ENCODE results near the gene SLC9A3.
A peak's percentile ranks its signal among the peaks of the same experiment; 100 is the strongest.

SLC9A3 gene

DNA sequence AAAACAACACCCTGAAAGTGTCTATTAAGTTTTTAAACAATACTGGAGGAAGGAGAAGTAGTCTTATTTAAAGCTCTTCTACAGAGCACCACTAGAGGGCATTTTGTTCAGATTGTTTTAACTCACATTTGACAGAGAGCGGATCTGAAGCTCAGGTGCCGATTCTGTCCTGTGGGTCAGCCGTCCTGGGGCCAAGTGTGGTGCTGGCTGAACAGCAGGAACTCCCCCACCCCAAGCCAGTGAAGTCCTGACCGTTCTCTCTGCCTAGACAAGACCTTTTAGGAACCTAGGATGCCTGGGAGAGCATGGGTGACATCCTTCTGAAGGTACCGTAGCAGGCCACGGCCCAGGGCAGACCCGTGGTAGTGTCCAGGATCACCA, 77.4 kb downstream of the SLC9A3 start:
- peak in 1 of 58 donors; percentile 33 for DNase-seq

DNA sequence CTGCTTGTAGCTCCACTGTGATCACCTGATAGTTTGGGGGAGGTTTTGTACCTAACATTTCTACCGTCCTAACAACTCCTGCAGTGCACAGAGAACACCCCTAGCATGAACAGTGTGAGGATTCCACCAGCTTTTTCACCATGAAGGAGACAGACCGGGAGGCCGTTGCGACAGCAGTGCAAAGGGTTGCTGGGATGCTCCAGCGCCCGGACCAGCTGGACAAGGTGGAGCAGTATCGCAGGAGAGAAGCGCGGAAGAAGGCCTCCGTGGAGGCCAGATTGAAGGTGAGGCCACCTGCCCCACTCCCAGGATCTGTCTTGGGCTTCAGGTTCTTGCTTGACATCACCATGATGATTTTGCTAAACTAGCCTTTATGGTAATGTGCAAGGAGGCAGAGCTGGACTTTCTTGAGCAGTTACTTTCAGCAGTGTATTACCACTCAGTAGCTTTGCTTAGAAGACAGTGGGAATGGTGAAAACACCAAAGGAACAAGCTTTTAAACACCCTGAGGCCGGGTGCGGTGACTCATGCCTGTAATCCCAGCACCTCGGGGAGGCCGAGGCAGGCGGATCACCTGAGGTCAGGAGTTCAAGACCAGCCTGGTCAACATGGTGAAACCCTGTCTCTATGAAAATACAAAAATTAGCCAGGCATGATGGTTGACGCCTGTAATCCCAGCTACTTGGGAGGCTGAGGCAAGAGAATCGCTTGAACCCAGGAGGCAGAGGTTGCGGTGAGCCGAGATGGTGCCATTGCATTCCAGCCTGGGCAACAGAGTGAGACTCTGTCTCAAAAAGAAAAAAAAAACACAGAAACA, 78.0 kb downstream of the SLC9A3 start:
- no peak for DNase-seq

DNA sequence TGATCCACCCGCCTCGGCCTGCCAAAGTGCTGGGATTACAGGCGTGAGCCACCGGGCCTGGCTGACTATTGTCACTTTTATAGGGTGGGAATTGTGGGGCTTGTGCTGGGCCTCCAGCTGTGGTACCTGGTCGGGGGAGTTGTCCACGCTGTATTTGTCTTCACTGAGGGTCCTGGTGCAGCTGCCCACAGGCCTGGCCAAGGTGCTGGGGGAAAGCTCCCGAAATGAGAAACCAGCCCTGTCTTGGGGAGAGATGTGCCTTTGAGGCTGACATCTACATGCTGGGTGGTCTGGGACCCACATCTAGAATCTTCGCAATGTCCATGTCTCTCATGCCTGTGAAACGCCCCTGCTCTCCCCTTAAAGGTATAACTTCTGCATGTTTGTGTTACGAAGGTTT, 78.7 kb downstream of the SLC9A3 start:
- DNase-seq = no peak

DNA sequence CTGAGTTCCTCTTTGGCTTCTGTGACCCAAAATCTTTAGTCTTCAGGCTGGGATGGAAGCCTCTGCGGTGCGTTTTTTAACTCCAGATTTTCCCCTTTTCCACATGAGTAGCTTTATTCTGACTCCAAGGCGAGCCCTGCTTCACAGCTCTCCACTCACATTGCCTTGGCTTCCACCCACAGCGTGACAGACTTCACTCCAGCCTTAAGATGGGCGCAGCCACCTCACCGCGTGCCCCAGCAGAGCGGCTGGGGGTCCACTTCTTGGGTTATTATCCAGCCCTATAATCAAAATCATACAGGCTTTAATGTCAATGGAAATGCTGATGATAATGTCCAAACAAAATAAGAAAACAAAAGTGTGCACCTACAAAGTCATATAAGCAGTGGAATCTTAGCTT, 80.0 kb downstream of the SLC9A3 start:
- no peak for DNase-seq

DNA sequence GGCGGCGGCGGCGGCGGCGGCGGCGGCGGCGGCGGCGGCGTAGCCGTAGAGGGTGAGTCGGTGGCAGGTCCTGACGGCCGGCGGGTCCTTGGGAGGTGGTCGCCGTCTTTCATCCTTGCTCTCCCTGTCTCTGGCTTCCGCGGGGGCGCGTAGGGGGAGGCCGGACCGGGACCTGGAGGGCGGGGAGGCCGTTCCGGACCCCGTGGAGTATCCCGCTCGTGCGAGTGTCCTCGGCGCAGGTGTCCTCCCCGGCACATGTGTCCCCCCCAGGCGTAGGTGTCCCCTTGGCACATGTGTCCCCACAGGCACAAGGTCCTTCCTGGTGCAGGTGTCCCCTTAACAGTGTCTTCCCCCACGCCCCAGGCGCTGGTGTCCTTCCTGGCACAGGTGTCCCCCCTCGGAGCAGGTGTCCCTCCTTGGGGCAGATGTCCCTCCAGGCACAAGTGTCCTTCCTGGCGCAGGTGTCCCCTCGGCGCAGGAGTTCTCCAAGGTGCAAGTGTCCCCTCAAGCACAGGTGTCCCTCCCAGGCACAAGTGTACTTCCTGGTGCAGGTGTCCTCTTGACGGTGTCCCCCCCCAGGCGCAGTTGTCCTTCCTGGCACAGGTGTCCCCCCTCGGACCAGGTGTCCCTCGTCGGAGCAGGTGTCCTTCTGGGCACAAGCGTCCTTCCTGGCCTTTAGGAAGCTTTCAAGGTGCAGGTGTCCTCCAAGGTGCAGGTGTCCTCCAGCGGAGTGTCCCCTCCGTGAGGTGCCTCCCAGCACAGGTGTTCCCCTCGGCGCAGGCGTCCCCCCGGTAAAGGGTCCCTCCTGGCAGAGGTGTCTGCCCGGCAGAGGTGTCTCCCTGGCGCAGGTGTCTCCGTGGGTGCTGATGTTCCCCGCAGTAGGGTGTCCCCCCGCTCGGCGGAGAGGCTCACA, 80.8 kb downstream of the SLC9A3 start:
- DNase-seq = peak in 2 of 58 donors; percentile 64 to 67

DNA sequence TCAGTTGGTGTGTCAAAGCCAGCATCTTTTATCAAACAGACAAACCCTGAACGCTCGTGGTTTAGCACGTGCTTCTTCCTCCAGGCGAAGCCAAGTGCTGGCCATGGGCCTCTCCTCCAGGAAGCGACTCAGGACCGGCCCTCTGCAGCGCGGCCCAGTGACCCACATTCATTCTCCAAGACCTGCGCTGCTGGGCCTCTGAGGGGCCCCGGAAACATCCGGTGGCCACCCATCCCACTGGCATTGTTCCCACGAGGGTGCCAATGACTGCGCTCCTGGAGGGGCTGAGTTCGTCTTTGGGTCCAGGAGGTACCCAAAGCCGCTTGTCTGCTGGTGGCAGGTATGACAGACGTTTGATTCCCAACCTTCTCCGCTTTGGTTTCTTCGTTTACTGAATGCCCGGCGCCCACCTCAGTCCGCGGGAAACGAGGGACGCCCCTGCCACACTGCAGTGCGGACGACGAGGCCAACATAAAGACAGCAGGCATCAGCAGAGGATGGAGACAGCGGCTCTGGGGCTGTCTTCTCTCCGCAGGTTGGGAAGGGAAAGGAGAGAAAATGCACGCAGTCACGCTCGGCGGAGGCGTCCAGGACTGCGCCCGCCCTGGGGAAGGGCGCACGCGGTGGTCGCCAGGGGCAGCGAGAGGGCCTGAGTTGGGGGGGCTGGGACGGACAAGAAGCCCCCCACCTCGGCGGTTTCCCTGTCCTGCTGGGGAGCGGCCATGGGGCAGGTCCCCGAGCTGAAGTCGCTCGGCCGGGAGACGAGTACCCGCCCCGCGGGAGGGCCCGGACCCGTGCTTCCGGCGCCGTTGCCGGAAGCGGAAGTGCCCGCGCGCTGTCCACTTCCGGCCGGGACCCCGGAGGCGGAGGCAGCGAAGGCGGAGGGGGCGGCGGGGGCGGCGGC, 81.7 kb downstream of the SLC9A3 start, which contains the start of gene EXOC3:
Gene EXOC3, plus strand, starts transcription at position 842 of the 904 bp plus-strand sequence. CDS start 3,030 bp downstream, outside the sequence.
- DNase-seq = peak in 54 of 58 donors; percentile 18 to 82 (median 60)

DNA sequence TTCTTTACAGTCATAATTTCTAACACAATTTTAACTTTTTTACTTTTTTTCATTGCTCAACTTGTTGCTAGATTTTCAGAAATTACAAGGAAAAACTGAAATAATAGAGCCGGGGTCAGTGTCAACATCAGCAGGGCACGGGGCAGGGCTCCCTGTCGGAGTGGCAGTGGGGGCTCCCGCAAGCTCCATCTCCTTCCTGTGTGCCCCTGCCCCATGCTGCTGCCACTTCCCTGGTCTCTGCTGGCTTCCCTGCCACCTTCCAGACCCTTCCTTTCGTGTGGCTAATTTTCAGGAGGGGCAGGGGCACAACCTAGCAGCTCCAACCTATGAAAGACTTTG, 82.3 kb downstream of the SLC9A3 start:
- DNase-seq = no peak

DNA sequence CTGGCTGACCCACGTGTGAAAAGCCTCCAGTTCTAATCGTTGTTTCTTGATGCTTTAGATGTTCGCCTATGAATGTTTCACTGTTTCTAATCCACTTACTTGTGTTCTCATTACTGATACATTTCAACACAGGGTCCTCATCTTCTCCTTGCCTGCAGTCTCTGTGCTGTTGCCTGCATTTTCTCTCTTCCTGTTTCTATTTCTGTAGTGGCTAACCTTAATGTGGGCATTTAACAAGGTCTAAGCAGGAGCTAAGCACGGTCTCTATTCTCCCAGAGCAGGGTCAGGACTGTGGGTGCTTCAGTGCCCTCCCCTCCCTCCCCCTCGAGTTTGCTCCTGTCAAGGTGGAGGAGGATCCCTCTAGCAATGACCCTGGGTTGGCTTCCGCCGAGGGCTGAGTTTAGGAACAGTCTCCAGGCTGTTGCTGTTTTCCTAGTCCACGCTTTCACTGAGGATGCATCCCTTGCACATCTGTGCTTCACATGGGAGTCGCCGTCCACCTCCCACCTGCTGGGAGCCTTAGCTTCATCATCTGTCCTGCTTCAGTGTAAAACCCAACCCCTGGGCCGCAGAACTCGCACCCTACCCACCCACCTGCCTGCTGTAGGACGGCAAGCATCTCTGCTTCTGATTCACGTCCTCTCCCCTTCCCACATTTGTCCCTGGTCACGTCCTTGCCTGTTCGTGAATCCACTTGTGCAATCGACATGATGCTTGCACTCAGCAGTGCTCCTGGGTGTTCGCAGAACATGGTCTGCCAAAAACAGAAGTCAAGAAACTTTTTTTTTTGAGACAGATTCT, 83.6 kb downstream of the SLC9A3 start:
- no peak for DNase-seq

DNA sequence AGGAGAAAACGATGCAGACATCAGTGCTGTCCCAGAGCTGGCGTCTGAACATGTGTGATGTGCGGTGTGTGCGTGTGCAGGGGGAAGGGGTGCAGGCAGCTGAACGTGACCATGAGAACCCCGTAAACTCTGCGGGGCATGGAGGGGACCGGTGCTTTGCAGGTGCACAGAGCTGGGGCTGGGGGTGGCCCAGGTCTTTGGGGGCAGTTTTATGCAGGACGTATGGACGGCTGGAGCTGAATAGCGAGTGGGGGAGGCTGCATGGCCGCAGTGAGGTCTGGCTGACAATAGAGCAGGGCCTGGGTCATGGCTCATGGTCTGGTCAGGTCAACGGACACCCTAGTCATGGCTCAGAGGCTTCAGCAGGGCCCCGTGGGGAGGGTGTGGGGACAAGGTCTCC, 84.6 kb downstream of the SLC9A3 start:
- no peak for DNase-seq

DNA sequence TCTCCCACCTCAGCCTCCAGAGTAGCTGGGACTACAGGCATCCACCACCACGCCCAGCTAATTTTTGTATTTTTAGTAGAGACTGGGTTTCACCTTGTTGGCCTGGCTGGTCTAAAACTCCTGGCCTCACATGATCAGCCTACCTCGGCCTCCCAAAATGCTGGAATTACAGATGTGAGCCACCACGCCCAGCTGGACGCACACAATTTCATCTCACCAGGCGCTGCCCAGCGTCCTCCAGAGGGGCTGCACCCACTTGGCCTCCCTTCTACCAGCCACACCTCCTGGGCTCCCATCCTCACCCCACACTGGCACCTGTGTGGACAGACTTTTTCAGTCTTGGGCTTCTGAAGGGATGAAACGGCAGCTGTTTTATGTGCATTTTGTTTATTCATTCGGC, 85.1 kb downstream of the SLC9A3 start:
- DNase-seq = no peak

DNA sequence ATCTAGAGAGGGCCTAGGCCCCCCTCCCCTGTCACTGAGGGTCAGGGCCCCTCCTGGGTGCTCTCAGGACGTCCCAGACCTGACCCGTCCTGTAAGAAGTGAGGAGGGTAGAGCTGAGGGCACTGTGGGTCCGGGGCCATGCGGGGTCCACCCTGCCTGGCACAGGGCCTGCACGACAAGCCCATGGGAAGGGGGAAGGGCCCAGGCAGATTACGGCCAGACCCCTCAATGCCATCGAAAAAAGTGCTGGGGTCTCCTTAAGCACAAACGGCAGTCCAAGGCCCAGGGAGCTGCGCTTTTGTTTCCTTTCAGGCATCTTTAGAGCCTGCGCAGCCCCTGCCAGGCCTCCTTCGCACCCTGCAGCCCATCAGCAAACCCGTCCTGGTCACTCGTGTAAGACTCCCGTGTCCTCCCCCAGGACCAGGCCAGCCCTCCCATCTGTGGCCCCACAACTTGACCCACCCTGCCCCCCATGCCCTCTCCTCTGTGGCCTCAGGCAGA, 85.7 kb downstream of the SLC9A3 start:
- DNase-seq = no peak

DNA sequence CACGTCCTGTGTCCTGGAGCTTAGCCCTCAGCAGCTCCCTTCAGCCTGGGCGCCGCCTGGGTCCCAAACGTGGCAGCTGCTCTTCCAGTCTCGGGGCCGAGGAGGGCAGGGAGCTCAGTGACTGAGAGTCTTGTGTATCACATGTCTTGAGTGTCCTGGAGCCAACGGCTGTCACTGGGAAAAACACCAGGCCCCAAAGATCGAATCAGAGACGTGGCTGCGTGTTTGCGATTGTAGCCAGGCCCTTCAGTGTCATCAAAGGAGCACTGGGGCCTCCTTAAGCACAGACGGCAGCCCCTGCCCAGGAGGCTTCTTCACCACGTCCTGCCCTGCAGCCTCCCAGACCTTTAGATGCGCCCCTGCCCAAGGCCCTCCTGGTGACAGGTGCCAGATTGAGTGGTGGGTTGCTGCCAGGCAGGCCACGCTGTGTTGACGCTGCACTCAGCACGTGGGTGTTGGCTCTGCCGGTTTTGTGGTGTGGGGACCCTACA, 86.9 kb downstream of the SLC9A3 start:
- DNase-seq = no peak

DNA sequence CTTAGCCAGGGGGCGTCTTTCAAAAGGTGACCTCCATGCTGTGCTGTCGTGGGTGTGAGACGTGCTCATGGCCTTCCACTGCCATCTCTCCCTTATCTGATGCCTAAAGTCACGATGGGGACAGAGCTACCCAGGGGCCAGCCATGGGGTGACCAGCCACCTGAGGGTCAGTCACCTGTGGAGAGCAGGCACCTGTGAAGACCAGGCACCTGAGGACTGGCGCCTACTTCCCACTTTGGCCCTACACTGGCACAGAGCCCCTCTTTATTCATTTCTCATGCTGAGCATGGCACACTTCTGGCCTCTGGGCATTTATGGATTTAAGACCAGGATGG, 87.6 kb downstream of the SLC9A3 start:
- no peak for DNase-seq

DNA sequence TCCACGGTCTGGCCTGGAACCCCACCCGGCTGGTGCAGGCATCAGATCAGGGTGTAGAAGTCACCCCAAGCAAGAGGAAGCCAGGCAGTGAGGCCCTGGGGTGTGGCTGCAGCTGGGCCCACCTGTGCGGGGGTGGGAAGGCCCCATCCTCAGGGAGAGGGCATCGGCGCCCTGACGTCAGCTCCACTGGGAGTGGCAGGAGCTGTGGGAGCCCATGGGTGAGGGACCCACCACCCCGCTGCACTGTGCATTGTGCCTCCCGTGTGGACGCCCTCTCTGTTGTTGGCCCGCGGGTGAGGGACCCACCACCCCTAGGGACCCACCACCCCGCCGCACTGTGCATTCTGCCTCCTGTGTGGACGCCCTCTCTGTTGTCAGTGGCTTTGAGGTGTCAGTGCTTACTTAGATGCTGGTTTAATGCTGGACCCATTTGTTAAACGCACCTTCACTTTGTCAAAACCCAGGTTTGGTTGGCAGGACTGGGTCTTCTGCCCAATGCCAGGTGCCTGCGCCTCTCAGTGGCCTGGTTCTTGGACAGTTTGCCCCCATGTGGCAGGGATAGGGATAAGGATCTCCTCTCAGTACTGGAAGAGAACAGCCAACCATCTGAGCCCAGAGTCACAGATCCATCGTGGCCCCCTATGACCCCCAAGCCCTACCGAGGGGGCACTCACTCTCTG, 88.1 kb downstream of the SLC9A3 start:
- no peak for DNase-seq

DNA sequence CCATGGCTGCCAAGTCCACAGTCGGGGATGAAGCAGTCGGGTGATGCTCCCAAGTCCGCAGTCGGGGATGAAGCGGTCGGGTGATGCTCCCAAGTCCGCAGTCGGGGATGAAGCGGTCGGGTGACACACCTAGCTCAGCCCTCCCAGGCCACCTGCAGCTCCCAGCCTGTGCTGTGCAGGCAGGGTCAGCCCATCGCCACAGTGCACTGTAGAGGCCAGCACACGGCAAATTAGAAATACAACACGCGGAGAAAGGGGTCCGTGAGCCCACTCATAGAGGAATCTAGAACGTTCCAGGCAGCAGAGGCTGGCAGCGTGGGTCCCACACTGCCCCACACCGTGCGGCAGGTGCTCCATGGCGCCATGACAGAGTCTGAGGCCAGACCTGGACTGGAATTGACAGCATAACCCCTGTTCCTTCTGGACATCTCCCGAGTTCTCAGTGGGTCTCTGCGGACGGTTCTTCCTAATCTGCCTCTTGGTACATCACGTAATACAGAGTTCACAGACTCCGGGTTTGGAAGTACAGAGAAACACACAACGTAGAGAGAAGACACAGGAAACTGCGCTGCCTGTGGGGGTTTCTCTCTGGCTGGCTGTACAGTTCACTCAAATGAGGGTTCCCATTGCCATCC, 89.0 kb downstream of the SLC9A3 start:
- DNase-seq = no peak

DNA sequence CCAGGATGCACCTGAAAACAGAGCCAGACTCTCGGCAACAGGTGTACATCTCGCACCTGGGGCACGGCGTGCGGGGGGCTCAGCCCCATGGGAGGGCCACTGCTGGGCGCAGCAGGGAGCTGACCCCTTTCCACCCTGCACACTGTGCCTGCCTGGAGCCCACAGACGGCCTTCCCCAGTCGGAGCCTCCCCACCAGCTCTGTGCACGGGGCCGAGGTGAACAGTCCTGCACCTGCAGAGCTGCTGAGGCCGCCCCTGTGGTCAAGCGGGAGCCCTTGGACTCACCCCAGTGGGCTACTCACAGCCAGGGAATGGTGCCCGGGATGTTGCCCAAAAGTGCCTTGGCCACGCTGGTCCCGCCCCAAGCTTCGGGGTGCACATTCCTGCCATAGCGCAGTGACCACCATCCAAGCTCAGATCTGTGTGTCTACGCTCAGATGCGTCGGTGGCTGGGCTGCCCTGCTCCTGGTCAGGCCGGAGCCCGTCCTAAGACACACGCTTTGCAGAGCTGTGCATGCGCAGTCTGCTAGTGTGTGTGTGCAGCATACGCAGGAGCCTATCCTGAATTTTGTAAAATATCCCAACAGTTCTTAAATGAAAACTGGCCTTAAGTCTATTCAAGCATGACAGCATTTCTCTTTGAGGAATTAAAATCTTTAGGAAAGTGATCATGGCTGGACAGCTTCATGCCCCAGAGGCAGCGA, 89.7 kb downstream of the SLC9A3 start:
- no peak for DNase-seq

DNA sequence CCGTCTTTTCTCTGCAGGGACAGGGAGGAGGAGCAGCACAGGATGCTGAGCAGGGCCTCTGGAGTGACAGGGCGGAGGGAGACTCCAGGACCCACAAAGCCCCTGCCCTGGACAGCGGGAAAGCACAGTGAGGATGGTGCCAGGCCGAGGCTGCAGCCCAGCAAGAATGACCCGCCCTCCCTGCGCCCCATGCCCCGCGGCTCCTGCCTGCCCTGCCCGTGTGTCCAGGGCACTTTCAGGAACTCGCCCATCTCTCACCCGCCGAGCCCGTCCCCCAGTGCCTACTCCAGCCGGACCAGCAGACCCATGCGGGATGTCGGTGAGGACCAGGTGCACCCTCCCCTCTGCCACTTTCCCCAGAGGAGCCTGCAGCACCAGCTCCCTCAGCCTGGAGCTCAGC, 90.4 kb downstream of the SLC9A3 start:
- DNase-seq = no peak

Measured in anterior cingulate cortex (tissue), 58 donors.